Uterus (tissue), 2 donors: ENCODE data around the gene MRI1.

ENCODE experiments used
- POLR2A ChIP-seq, 2 donors: fragments of 450-650 bp; IDR thresholded peaks; one replicate each; pipeline ENCODE4 v1.6.1; 2016; ENCODE audit warnings: antibody characterized with exemption in 2 of 2, mild to moderate bottlenecking in 1 of 2, moderate library complexity in 1 of 2
- TF ChIP-seq, protein P1 (sequence below), 4 experiments: fragments of 200-600 bp in 2 of 4; fragments of 450-650 bp in 2 of 4; sonication (generic) in 2 of 4; IDR thresholded peaks; one replicate each; pipeline ENCODE4 v1.5.1; 2016 to 2019; ENCODE audit warnings: antibody characterized with exemption in 4 of 4, mild to moderate bottlenecking in 2 of 4, moderate library complexity in 1 of 4

DNA sequence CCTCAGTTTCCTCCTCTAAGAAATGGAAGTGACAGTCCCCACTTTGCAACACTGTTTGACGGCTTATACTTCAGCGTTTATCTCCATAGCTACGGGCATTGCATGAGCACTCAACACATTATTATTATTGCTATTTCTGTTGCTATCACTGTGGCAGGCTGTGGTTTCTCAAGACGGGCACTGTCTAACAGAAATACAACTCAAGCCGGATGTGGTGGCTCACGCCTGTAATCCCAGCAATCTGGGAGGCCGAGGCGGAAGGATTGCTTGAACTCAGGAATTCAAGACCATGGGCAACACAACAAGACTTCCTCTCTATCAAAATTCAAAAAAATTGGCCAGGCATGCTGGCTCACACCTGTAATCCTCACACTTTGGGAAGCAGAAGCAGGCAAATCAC lies 26.0 kb downstream of the MRI1 start:
- TF ChIP-seq POLR2A (IDR thresholded peaks at IDR 0.05): no peak
- TF ChIP-seq, protein P1, sequence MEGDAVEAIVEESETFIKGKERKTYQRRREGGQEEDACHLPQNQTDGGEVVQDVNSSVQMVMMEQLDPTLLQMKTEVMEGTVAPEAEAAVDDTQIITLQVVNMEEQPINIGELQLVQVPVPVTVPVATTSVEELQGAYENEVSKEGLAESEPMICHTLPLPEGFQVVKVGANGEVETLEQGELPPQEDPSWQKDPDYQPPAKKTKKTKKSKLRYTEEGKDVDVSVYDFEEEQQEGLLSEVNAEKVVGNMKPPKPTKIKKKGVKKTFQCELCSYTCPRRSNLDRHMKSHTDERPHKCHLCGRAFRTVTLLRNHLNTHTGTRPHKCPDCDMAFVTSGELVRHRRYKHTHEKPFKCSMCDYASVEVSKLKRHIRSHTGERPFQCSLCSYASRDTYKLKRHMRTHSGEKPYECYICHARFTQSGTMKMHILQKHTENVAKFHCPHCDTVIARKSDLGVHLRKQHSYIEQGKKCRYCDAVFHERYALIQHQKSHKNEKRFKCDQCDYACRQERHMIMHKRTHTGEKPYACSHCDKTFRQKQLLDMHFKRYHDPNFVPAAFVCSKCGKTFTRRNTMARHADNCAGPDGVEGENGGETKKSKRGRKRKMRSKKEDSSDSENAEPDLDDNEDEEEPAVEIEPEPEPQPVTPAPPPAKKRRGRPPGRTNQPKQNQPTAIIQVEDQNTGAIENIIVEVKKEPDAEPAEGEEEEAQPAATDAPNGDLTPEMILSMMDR (IDR thresholded peaks at IDR 0.05): no peak
